Measurements from ENCODE around the gene TOP3A.
"Not testable (repeated sequence)": the region's sequence is repeated elsewhere in the genome, so short reads cannot be mapped to it uniquely, and the experiment has no call there.

The TOP3A gene

DNA sequence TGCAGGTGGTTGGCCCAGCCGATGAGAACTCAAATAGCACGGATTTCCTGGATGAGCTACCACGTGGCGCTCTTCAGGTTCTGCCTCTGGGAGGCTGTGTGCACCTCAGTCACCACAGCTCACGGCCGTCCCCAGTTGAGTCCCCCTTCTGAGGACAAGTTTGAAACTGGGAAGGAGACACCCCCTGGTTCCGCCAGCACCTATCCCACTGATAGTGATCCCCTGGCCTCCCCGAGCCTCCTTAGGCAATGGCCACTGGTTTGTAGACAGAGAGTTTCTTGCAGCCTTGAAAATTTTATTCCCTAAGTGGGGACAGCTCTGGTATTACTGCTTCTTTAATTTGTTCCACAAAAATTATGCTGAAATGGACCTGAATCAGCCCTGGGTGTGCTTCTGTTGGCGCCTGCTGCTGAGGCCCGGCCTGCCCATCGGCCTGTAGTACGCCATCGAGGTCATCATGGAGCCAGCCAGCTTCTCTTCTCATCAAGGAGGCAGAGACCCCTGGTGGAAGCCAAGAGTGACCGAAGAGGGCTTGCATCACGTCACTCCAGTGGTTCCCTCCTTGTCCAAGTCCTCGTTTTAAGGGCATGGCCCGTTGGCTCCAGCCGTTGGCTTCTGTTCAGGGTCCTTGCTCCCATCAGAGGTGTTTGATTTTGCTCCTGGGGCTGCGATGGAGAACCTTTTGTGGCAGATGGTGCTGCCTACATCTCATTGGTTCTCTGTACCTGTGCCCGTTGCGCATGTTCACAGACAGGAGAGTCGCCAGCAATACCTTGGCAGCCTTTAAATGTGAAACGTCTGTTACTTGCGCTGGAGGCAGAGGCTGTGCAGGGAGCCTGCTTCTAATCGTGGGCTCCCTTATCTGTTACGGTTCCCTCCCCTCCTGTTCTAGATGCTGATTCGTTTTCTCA, 9.6 kb upstream of the TOP3A start:
- DNase-seq = no peak

DNA sequence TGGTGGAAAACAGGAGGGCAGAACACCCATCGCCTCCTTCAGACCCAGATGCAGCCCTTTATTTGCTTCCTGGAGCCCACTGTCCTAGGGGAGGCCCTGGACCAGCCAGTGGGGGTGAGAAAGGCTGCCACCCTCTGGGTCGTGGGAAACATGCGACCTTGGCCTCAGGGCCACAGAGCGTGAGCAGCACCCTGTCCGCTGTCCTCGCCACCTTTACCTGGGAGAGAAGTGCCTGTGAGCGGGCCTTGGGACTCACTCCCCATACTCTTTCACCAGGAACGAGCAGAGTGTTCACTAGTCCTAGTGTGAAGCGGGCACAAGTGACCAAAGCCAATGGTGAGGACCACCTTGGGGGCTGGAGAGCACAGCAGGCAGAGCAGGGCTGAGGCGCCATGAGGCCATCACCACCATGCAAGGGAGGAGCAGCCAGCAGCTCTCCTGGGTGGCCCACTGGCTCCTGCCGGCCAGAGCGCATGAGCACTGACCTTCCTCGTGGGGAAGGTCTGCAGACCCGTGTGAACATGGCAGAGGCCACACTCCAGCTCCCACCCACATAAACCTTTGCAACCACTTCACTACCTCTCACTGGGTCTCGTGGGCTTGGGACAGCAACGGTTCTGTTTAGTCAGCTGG, 8.8 kb upstream of the TOP3A start:
- DNase-seq = no peak

DNA sequence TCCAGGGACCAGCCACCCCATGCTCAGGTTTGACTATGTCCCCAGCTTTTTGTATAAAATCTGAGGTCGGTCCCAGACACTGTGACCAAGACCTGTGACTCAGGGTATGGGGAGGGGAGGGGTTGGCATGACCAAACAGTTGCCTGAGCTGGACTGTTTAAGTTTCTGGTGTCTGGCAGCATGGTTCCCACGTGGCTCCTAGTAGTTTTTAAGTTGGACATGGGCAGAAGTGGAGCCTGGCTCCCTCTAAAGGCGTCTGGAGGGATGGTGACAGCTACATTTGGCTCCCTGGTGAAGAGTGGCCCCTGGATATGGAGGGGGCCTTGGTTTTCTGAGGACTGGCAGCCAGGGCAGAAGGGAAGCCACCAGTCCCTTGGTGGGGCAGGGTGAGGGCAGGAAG, 8.2 kb upstream of the TOP3A start:
- no peak for DNase-seq

DNA sequence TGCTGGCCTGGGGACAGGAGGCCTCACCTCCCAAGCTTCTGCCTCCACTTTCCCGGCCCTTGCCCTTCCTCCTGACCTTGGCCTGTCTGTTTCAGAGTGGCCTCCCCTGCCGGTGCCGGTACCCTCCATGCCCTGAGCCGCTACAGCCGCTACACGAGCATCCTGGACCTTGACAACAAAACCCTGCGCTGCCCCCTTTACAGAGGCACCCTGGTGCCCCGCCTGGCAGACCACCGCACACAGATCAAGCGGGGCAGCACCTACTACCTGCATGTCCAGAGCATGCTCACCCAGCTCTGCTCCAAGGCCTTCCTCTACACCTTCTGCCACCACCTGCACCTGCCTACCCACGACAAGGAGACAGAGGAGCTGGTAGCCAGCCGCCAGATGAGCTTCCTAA, 7.7 kb upstream of the TOP3A start:
- no peak for DNase-seq

DNA sequence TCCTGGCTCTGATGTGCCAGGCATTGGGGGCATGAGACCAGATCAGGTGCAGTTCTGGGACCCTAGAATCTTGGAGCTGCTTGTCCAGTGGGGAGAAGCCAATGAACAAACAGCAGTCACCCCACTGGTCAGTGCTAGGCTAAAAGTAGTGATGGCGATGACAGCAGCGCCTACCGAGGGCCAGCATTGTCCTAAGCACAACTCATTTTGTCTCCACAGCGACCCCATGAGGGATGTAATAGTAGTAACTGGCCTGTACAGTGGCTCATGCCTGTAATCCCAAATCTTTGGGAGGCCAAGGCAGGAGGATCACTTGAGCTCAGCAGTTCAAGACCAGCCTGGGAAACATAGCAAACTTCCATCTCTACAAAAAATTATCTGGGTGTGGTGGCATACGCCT, 6.5 kb upstream of the TOP3A start:
- DNase-seq = no peak

GRCh38 chr17:18320301-18320700, 5.5 kb upstream of the TOP3A start:
- no peak for DNase-seq

GRCh38 chr17:18319604-18320256, 4.9 kb upstream of the TOP3A start:
- no peak for DNase-seq

DNA sequence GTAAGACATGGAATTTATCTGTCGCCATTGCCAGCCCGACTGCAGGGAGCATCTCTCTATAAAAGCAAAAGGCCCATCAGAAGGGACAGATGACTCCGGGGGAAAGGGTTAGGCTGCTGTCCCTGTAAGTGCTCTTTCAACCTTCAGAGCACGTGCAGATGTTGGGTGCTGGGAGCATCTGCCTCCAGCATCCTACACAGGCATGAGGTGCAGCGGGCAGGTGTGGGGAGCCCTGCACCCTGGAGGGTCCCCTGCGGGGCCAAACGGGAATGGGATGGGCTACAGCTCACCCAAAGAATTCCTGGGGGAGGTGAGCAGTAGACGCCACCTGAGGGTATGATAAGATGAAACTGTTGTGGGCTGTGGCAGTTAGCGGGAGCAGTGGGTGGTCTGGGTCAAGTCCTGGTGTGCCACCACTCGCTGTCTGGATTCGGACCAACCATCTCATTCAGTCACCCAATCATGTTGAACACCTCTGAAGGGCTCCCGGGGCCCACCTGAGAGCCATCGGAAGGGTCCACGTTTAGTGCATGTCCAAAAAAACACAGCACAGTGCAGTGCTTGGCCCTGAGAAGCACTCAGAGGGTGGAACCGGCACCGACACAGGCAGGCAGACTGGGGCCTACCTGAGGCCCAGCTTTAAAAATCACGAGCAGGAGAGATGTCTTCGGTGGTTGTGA, 4.1 kb upstream of the TOP3A start:
- DNase-seq = no peak

- no peak for DNase-seq
Measured at GRCh38 chr17:18318117-18318516, 3.3 kb upstream of the TOP3A start.

DNA sequence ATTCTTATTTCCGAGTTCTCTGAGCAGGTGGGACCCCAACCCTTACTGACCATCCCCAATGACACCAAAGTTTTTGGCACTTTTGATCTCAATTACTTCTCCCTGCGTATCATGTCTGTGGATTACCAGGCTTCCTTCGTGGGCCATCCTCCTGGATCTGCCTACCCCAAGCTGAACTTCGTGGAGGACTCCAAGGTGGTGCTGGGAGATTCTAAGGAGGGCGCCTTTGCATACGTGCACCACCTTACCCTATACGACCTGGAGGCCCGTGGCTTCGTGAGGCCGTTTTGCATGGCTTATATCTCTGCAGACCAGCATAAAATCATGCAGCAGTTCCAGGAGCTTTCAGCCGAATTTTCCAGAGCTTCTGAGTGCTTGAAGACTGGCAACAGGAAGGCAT, 1.2 kb upstream of the TOP3A start:
- no peak for DNase-seq

DNA sequence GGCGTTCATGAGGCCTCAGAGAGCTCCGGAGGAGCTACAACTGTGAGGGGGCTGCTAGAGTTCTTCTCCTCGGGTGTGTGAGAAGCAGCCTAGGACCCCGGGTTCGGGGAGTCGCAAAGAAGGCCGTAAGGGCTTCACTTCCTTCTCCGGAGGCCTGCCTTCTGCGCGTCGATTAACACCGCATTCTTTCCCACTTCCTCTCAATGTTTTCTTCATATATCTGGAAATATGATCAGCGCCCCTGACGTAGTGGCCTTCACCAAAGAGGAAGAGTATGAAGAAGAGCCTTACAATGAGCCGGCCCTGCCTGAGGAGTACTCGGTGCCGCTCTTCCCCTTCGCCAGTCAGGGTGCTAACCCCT, 748 bp upstream of the TOP3A start:
- no peak for DNase-seq

GRCh38 chr17:18314059-18314730, 599 bp downstream of the TOP3A start:
- no peak for DNase-seq

- DNase-seq = no peak
Measured at GRCh38 chr17:18309202-18309601, 5.6 kb downstream of the TOP3A start.

- DNase-seq = not testable (repeated sequence)
Measured at GRCh38 chr17:18303206-18303605, 11.6 kb downstream of the TOP3A start.

DNA sequence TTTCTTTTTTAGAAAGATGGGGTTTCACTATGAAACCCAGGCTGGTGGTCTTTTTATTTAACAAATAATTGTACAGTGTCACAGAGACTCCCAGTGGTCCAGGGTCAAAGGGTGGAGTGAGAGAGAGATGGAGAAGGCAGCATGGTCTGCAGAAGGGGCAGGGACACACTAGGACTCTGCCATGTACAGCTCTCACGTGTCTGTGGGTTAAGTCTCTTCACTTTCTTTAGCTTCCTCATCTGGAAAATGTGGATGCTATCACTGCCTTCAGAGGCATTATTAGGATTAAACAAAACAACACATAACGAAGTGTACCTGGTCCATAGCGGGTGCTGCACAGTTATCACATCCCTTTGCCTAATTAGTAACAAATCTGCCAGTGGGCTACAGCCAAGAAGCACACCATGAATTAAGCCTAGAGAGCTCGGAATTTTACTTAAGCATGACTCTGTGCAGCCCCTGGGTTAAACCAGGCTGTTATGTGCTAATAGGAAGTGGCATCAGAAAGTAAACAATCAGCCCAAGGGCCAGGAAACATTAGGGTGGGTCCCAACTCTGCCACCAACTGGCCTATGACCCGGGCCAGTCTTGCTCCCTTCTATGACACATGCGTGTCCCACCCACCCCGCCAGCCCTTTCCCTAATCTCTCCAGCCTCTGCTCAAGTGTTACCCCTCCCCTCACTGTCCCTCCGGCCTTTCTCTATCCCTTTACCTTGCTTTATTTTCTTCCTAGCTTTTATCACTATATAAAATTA, 13.9 kb downstream of the TOP3A start:
- DNase-seq = no peak

GRCh38 chr17:18298061-18298460, 16.7 kb downstream of the TOP3A start:
- not testable (repeated sequence) for DNase-seq

- no peak for DNase-seq
Measured at GRCh38 chr17:18291718-18292540, 22.9 kb downstream of the TOP3A start.

DNA sequence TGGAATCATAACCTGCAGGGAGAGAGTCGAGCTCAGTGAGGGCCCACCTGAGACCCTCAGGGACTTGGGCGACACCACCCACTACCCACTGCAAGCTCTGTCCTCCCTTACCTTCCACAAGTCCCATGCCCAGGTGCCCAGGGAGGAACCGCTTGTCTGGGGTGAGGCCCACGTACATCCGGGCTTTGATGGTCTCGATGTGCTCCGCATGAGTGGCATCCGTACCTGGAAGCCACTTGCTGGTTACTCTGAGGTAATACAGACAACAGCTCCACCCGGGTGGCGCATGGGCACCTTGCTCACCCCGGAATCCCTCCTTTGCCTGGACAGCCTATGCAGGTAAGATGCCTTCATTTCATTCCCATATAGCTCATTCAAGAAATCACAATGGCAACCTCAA, 29.5 kb downstream of the TOP3A start:
- no peak for DNase-seq

DNA sequence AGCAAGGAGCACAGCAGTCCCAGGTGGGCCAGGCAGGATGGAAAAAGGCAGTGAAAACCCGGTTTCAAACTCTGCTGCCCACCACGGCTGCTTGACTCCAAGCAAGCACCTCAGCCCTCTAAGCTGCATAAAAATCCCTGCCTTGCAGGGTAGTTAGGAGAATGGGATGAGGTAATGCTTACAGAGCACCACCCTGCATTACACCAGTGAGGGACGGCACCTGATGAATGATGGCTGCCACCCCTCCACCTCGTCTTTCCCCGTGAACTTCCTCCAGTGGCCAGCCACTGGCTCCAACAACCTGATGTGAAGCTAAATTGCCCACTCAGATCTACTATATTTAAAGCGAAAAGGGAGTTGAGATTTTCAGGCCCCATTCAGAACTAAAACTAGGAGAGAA, 33.0 kb downstream of the TOP3A start:
- DNase-seq = no peak

DNA sequence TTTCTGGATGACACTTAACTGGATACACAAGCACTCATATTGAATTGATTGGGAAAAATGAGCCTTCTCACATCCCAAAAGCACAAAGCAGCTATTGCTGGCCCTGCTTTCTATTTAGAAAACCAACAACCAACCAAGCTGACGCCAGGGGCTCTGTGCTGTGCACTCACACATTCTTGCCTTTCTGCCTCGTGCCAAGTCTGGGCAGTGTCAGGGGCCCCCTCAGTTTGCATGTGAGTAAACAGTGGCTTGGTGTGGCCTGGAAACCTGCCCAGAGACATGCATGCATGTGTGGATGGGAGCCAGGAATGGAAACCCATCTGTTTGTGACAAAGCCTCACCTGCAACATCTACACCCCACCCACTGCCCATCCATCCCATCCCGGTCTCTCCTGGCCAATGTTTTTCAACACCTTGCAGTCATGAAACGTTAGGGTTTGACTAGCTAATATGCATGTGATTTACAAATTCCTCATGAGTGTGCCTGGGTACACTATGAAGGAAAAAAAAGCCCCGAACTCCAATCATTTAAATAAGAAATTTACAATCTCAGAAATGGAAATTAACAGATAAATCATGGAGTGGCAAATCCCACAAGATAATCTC, 33.9 kb downstream of the TOP3A start:
- no peak for DNase-seq

- no peak for DNase-seq
Measured at GRCh38 chr17:18280249-18280648, 34.5 kb downstream of the TOP3A start.

All from left hindlimb (tissue), 1 donor.